GM12878 (cell line): ENCODE results near the gene DEGS2. TPM values are rescaled to one million over a fixed set of nuclear protein-coding genes. Genes with fewer than 3 reads are reported as not detected.

ENCODE experiments used
- ATAC-seq: fragments of 200-7000 bp; cut with Tn5 transposase; 3 replicates; pipeline ENCODE4 v1.9.1; 2020; ENCODE audit warnings: mild to moderate bottlenecking, moderate library complexity
- BruUV-seq: library from RNA; stranded (reverse); fragments of 400-500 nt; replicated peaks from 2 replicates; lab custom pipeline; 2021; lab: Mats Ljungman, UMichigan
- CTCF ChIA-PET: fragments of 300-600 bp; sonication (Branson Sonifier 250); formaldehyde crosslinking; extraction: SDS; loops from one replicate; lab custom pipeline; 2021; ENCODE audit warnings: inconsistent platforms; lab: Yijun Ruan, JAX
- POLR2A ChIA-PET: fragments of 350-600 bp; formaldehyde crosslinking; extraction: SDS; loops from one replicate; lab custom pipeline; 2021; ENCODE audit warnings: inconsistent platforms; lab: Charles Lee
- RAD21 ChIA-PET: fragments of 300-600 bp; sonication (Branson Sonifier 250); formaldehyde crosslinking; loops from one replicate; lab custom pipeline; 2023; ENCODE audit warnings: antibody characterized with exemption; ENCODE audit not compliant: unreplicated experiment; lab: Charles Lee
- SMC1A ChIA-PET: fragments of 300-600 bp; sonication (Branson Sonifier 250); formaldehyde crosslinking; loops from one replicate; lab custom pipeline; 2023; ENCODE audit not compliant: unreplicated experiment, uncharacterized antibody; lab: Charles Lee
- DNase-seq: peaks from one replicate; pipeline ENCODE4 v3.0.0-alpha.2; 2011; ENCODE audit warnings: low read depth, low spot score
- FAIRE-seq: peaks from 3 replicates; lab custom pipeline; 2011; peaks lifted over from hg19 to GRCh38; lab: Jason Lieb, UNC
- H2AFZ ChIP-seq: 2 replicates; pipeline ENCODE4 v1.6.0; 2011; ENCODE audit warnings: low read depth, low read length, control low read depth; ENCODE audit not compliant: control insufficient read depth
- H3K27ac ChIP-seq: 2 replicates; pipeline ENCODE4 v1.5.1; 2011; ENCODE audit warnings: control low read depth; ENCODE audit not compliant: control insufficient read depth, insufficient read depth
- H3K27me3 ChIP-seq, 2 experiments: replicated peaks in 1 of 2; 2 replicates each; pipeline versions ENCODE4 v1.6.0 to v1.6.1; 2011; ENCODE audit warnings: low read length in 1 of 2; ENCODE audit not compliant: control insufficient read depth in 2 of 2, insufficient read depth in 2 of 2
- H3K36me3 ChIP-seq, 2 experiments: 2 replicates each; pipeline ENCODE4 v1.5.1; 2011; ENCODE audit warnings: low read length in 1 of 2; ENCODE audit not compliant: control insufficient read depth in 2 of 2, insufficient read depth in 2 of 2
- H3K4me1 ChIP-seq: 2 replicates; pipeline ENCODE4 v1.6.1; 2011; ENCODE audit warnings: mild to moderate bottlenecking, low read length, moderate library complexity, mixed read lengths; ENCODE audit not compliant: control insufficient read depth, insufficient read depth
- H3K4me2 ChIP-seq: 2 replicates; pipeline ENCODE4 v1.6.0; 2011; ENCODE audit warnings: control low read depth; ENCODE audit not compliant: control insufficient read depth, insufficient read depth
- H3K4me3 ChIP-seq: fragments of 200-600 bp; sonication (generic); 2 replicates; pipeline ENCODE4 v1.5.1; 2016
- H3K79me2 ChIP-seq: 2 replicates; pipeline ENCODE4 v1.6.0; 2011; ENCODE audit warnings: low read length; ENCODE audit not compliant: control insufficient read depth, insufficient read depth
- H3K9ac ChIP-seq: 2 replicates; pipeline ENCODE4 v1.8.0; 2011; ENCODE audit warnings: low read length, control low read depth, mixed read lengths; ENCODE audit not compliant: control insufficient read depth, insufficient read depth
- H3K9me3 ChIP-seq: replicated peaks from 3 replicates; pipeline ENCODE4 v1.5.1; 2011; ENCODE audit warnings: mild to moderate bottlenecking, low read length; ENCODE audit not compliant: control insufficient read depth, insufficient read depth
- H4K20me1 ChIP-seq: 2 replicates; pipeline ENCODE4 v1.6.0; 2011; ENCODE audit not compliant: control insufficient read depth, insufficient read depth
- BHLHE40 ChIP-seq, 2 experiments: fragments of 450-650 bp in 1 of 2; IDR thresholded peaks; 2 replicates each; pipeline ENCODE4 v1.6.1; 2011 to 2017; ENCODE audit warnings: low read depth in 2 of 2, borderline replicate concordance in 1 of 2, improper control_type of control experiment in 1 of 2, low read length in 1 of 2, mild to moderate bottlenecking in 1 of 2
- BMI1 ChIP-seq: fragments of 450-650 bp; IDR thresholded peaks from 2 replicates; pipeline ENCODE4 v1.6.1; 2016; ENCODE audit warnings: mild to moderate bottlenecking, moderate library complexity, borderline replicate concordance
- HCFC1 ChIP-seq: fragments of 150-350 bp; IDR thresholded peaks from 2 replicates; pipeline ENCODE4 v1.6.1; 2014; ENCODE audit warnings: low read length
- POLR2AphosphoS2 ChIP-seq: IDR thresholded peaks from 2 replicates; pipeline ENCODE4 v1.6.1; 2011; ENCODE audit warnings: low read depth, mild to moderate bottlenecking, low read length, improper control_type of control experiment, moderate library complexity
- POU2F2 ChIP-seq: IDR thresholded peaks from 3 replicates; pipeline ENCODE4 v1.6.1; 2011; ENCODE audit warnings: low read depth, mild to moderate bottlenecking, low read length, borderline replicate concordance
- STAT3 ChIP-seq: IDR thresholded peaks from 2 replicates; pipeline ENCODE4 v1.6.1; 2011; ENCODE audit warnings: low read depth, low read length, improper control_type of control experiment
- USF2 ChIP-seq: IDR thresholded peaks from 2 replicates; pipeline ENCODE4 v1.6.1; 2011; ENCODE audit warnings: low read depth, low read length, improper control_type of control experiment, borderline replicate concordance
- WGBS: methylation state at CpG from one replicate; pipeline ENCODE4 v1.1.6; 2016; ENCODE audit warnings: low lambda C conversion rate; ENCODE audit not compliant: insufficient replicate concordance, insufficient coverage; ENCODE audit errors: missing lambda C conversion rate; 5-methylcytosine and 5-hydroxymethylcytosine counted together
- in situ Hi-C: fragments of 300-500 bp; cut with MboI; formaldehyde crosslinking; loops from 9 replicates; pipeline ENCODE4 v1.14.3; 2018; ENCODE audit warnings: mixed read lengths
- intact Hi-C: fragments of 100-400 bp; cut with micrococcal nuclease; formaldehyde crosslinking; loops from one replicate; pipeline ENCODE4 v1.14.2; 2022; ENCODE audit not compliant: unreplicated experiment
- polyA plus RNA-seq, 11 experiments: library from polyadenylated mRNA; depleted of rRNA in 4 of 11; unstranded in 6 of 11; stranded (reverse) in 5 of 11; fragments of >200 nt; fragmentation: Nextera tagmentation in 4 of 11; fragmentation: Illumina TruSeq in 1 of 11; extraction: Ambion mirVana in 4 of 11; extraction: Trizol in 1 of 11; gene quantifications; 1 replicate in 1 of 11; 2 replicates in 10 of 11; pipeline versions ENCODE4 v1.2.1 to v1.2.3, GENCODE V29; 2011 to 2016; ENCODE audit warnings: inconsistent platforms in 2 of 11, missing spikeins in 2 of 11, low read depth in 1 of 11
- total RNA-seq, 4 experiments: library from RNA; depleted of rRNA in 3 of 4; stranded (reverse); fragments of >200 nt in 3 of 4; fragmentation: Illumina TruSeq in 1 of 4; extraction: Trizol in 1 of 4; gene quantifications; 2 replicates each; pipeline versions ENCODE4 v1.2.1 to v1.2.3, GENCODE V29; 2013 to 2021
- TF ChIP-seq, protein P1 (sequence below): IDR thresholded peaks from 2 replicates; pipeline ENCODE4 v1.6.1; 2011; ENCODE audit warnings: borderline replicate concordance, low read depth, mild to moderate bottlenecking, moderate library complexity, mixed read lengths, low read length; ENCODE audit not compliant: insufficient read depth; ENCODE audit errors: extremely low read length

DEGS2 gene
- total and polyA plus RNA-seq, 10 of the 15 experiments (the other 5 are each of a cell fraction or from before 2014, with no cell fraction given), result 0.01 to 2.5 (median 0.45) TPM; not detected in 1

GRCh38 chr14:100147691-100148464 lies 11.6 kb downstream of the DEGS2 start:
- WGBS, result 22% methylated on average over 26 of the region's 28 CpGs
- Histone ChIP-seq H3K4me1 (no peaks in the 10 kb centered on the region), H3K9ac (no peak overlapping the region), H3K27ac (no peak overlapping the region), H4K20me1 (no peaks in the 10 kb centered on the region), H3K27me3 (no peaks in the 10 kb centered on the region), H2AFZ (no peak overlapping the region), H3K36me3 (peaks cover 0 to 2% of the 10 kb centered on the region in 2 experiments; a peak in 2 of 4 replicates), H3K9me3 (no peaks in the 10 kb centered on the region), H3K4me3 (no peak overlapping the region), H3K4me2 (no peak overlapping the region), H3K79me2 (no peaks in the 10 kb centered on the region)
- ChIA-PET SMC1A (no interaction called here), CTCF (interaction anchor here (0.6 kb wide), 1 partner anchor 91 kb away, joined by 3 read pairs; no protein-coding TSS in a partner anchor), RAD21 (no interaction called here), POLR2A (no interaction called here)
- no TSS peak for BruUV-seq
- in situ Hi-C loops (no loop called here), intact Hi-C loops (loop anchor here (1.0 kb wide), 1 partner anchor 45 kb away; no protein-coding TSS in a partner anchor)
- peak; percentile 86; the same call in 1 of the 3 replicates for TF ChIP-seq POU2F2
- peak; percentile 48 for TF ChIP-seq POLR2AphosphoS2
- TF ChIP-seq USF2, result no peak
- TF ChIP-seq BMI1, result no peak
- no peak for TF ChIP-seq STAT3
- TF ChIP-seq, protein P1, sequence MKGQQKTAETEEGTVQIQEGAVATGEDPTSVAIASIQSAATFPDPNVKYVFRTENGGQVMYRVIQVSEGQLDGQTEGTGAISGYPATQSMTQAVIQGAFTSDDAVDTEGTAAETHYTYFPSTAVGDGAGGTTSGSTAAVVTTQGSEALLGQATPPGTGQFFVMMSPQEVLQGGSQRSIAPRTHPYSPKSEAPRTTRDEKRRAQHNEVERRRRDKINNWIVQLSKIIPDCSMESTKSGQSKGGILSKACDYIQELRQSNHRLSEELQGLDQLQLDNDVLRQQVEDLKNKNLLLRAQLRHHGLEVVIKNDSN, result peak; percentile 4
- TF ChIP-seq BHLHE40 (IDR thresholded peaks at IDR 0.05; ENCODE audit: borderline replicate concordance in 1 of 2, low read depth in 2 of 2, low read length in 1 of 2), result peak; percentile 49 to 86; a peak in 3 of 4 replicates
- TF ChIP-seq HCFC1, result no peak
- ATAC-seq, result peak; percentile 29
- no peak for FAIRE-seq
- DNase-seq, result no peak
